HepG2 (cell line): ENCODE results near the gene ACOT9. TPM values are rescaled to one million over a fixed set of nuclear protein-coding genes. Genes with fewer than 3 reads are reported as not detected.

Experiments used
- CCAR2 ChIP-seq: fragments of 200-400 bp; formaldehyde crosslinking; optimal IDR thresholded peaks from 2 replicates; pipeline ENCODE3; 2018; ENCODE audit warnings: low read depth, mild to moderate bottlenecking, low read length, moderate library complexity
- ELK4 ChIP-seq: sonication (generic); formaldehyde crosslinking; IDR thresholded peaks from 2 replicates; pipeline ENCODE4 v1.9.0; 2021; ENCODE audit warnings: missing genetic modification reagents, borderline replicate concordance
- HOXA9 ChIP-seq: sonication (generic); formaldehyde crosslinking; IDR thresholded peaks from 2 replicates; pipeline ENCODE4 v1.8.1; 2022; ENCODE audit warnings: missing genetic modification reagents, mild to moderate bottlenecking, moderate library complexity, borderline replicate concordance
- MAZ ChIP-seq, 2 experiments: sonication (generic) in 1 of 2; formaldehyde crosslinking in 1 of 2; IDR thresholded peaks; 2 replicates each; pipeline versions ENCODE4 v1.5.0 to v1.6.1; 2012 to 2020; ENCODE audit warnings: low read depth in 2 of 2, mild to moderate bottlenecking in 2 of 2, borderline replicate concordance in 1 of 2, improper control_type of control experiment in 1 of 2, low read length in 1 of 2, missing genetic modification reagents in 1 of 2, moderate library complexity in 1 of 2
- NR2C2 ChIP-seq: sonication (generic); formaldehyde crosslinking; IDR thresholded peaks from 2 replicates; pipeline ENCODE4 v1.4.0; 2020; ENCODE audit warnings: missing genetic modification reagents, mild to moderate bottlenecking, moderate library complexity, borderline replicate concordance
- PAXIP1 ChIP-seq: sonication (generic); formaldehyde crosslinking; conservative IDR thresholded peaks from 2 replicates; pipeline ENCODE4 v1.4.0; 2020; ENCODE audit warnings: mild to moderate bottlenecking, missing genetic modification reagents, moderate library complexity
- RFXAP ChIP-seq: sonication (generic); formaldehyde crosslinking; IDR thresholded peaks from 2 replicates; pipeline ENCODE4 v1.4.0; 2020; ENCODE audit warnings: missing genetic modification reagents, borderline replicate concordance
- U2AF2 ChIP-seq: fragments of 200-400 bp; formaldehyde crosslinking; IDR thresholded peaks from 2 replicates; pipeline ENCODE4 v1.6.1; 2017; ENCODE audit warnings: low read depth, mild to moderate bottlenecking, low read length
- ZBTB42 ChIP-seq: sonication (generic); formaldehyde crosslinking; IDR thresholded peaks from 2 replicates; pipeline ENCODE4 v1.5.0; 2020; ENCODE audit warnings: mild to moderate bottlenecking, missing genetic modification reagents
- ZFY ChIP-seq: sonication (generic); formaldehyde crosslinking; IDR thresholded peaks from 2 replicates; pipeline ENCODE4 v1.4.0; 2020; ENCODE audit warnings: missing genetic modification reagents
- ZNF232 ChIP-seq: sonication (generic); formaldehyde crosslinking; IDR thresholded peaks from 2 replicates; pipeline ENCODE4 v1.4.0; 2020; ENCODE audit warnings: missing genetic modification reagents, borderline replicate concordance
- ZNF382 ChIP-seq: sonication (generic); formaldehyde crosslinking; IDR thresholded peaks from 2 replicates; pipeline ENCODE4 v1.5.0; 2020; ENCODE audit warnings: missing genetic modification reagents, mild to moderate bottlenecking, borderline replicate concordance
- ZNF563 ChIP-seq: sonication (generic); formaldehyde crosslinking; IDR thresholded peaks from 2 replicates; pipeline ENCODE4 v1.8.0; 2022; ENCODE audit warnings: mild to moderate bottlenecking, moderate library complexity, missing genetic modification reagents
- ZNF580 ChIP-seq: IDR thresholded peaks from 2 replicates; pipeline ENCODE4 v1.6.1; 2016; ENCODE audit warnings: low read depth, borderline replicate concordance
- ZNF770 ChIP-seq: sonication (generic); formaldehyde crosslinking; IDR thresholded peaks from 2 replicates; pipeline ENCODE4 v1.5.0; 2020; ENCODE audit warnings: mild to moderate bottlenecking, missing genetic modification reagents
- ZNF777 ChIP-seq: sonication (generic); formaldehyde crosslinking; IDR thresholded peaks from 2 replicates; pipeline ENCODE4 v1.4.0; 2020; ENCODE audit warnings: missing genetic modification reagents
- ZNF891 ChIP-seq: sonication (generic); formaldehyde crosslinking; IDR thresholded peaks from 2 replicates; pipeline ENCODE4 v1.5.0; 2020; ENCODE audit warnings: mild to moderate bottlenecking, missing genetic modification reagents
- ZSCAN29 ChIP-seq: sonication (generic); formaldehyde crosslinking; conservative IDR thresholded peaks from 2 replicates; pipeline ENCODE4 v1.4.0; 2020; ENCODE audit warnings: mild to moderate bottlenecking, missing genetic modification reagents
- polyA plus RNA-seq, 8 experiments: library from polyadenylated mRNA; depleted of rRNA in 3 of 8; stranded (reverse) in 7 of 8; unstranded in 1 of 8; fragments of >200 nt; fragmentation: Illumina TruSeq in 4 of 8; extraction: Trizol in 4 of 8; gene quantifications; 2 replicates each; pipeline versions ENCODE4 v1.2.1 to v1.2.3, GENCODE V29; 2011 to 2016; ENCODE audit warnings: low read depth in 4 of 8, missing spikeins in 1 of 8, mixed read lengths in 1 of 8; ENCODE audit not compliant: insufficient read depth in 1 of 8
- total RNA-seq, 5 experiments: library from RNA; depleted of rRNA; stranded (reverse); fragments of >200 nt; fragmentation: Illumina TruSeq; extraction: Trizol; gene quantifications; 2 replicates each; pipeline ENCODE4 v1.2.3, GENCODE V29; 2016; ENCODE audit warnings: low read depth in 1 of 5
- TF ChIP-seq, protein P1 (sequence below): sonication (generic); formaldehyde crosslinking; IDR thresholded peaks from 2 replicates; pipeline ENCODE4 v1.4.0; 2020; ENCODE audit warnings: missing genetic modification reagents

Gene ACOT9
- total and polyA plus RNA-seq, 2 of the 13 experiments (the other 11 are each of a cell fraction or from before 2014, with no cell fraction given): 33.3 to 36.9 TPM

- TF ChIP-seq NR2C2 (CRISPR knock-in tag): 0 out of 2 replicates have a peak, but pooled peaks have one; percentile 16
- no peak for TF ChIP-seq ZNF382 (CRISPR knock-in tag)
- TF ChIP-seq CCAR2: no peak
- 0 out of 2 replicates have a peak, but pooled peaks have one; percentile 58 for TF ChIP-seq ZNF232 (CRISPR knock-in tag)
- TF ChIP-seq PAXIP1 (CRISPR knock-in tag): peak; percentile 24; the same call in 1 of the 2 replicates
- TF ChIP-seq ZSCAN29 (CRISPR knock-in tag): 0 out of 2 replicates have a peak, but pooled peaks have one; percentile 45
- no peak for TF ChIP-seq ZNF777 (CRISPR knock-in tag)
- no peak for TF ChIP-seq U2AF2
- no peak for TF ChIP-seq ZNF891 (CRISPR knock-in tag)
- TF ChIP-seq RFXAP (CRISPR knock-in tag): peak; percentile 82; the same call in 1 of the 2 replicates
- TF ChIP-seq ZNF770: peak; percentile 58; the same call in 1 of the 2 replicates
- TF ChIP-seq, protein P1, sequence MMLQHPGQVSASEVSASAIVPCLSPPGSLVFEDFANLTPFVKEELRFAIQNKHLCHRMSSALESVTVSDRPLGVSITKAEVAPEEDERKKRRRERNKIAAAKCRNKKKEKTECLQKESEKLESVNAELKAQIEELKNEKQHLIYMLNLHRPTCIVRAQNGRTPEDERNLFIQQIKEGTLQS (CRISPR knock-in tag): 0 out of 2 replicates have a peak, but pooled peaks have one; percentile 17
- TF ChIP-seq ZFY (CRISPR knock-in tag): peak; percentile 76
- peak; percentile 83 for TF ChIP-seq HOXA9 (CRISPR knock-in tag)
- TF ChIP-seq ELK4 (CRISPR knock-in tag): no peak
- no peak for TF ChIP-seq MAZ (IDR thresholded peaks at IDR 0.05; ENCODE audit: borderline replicate concordance, low read depth, low read length)
- peak; percentile 64 for TF ChIP-seq MAZ (CRISPR knock-in tag; IDR thresholded peaks at IDR 0.05; ENCODE audit: low read depth)
- TF ChIP-seq ZNF563 (CRISPR knock-in tag): peak; percentile 85; the same call in 1 of the 2 replicates
- no peak for TF ChIP-seq ZBTB42 (CRISPR knock-in tag)
- 0 out of 2 replicates have a peak, but pooled peaks have one; percentile 38 for TF ChIP-seq ZNF580 (CRISPR knock-in tag)
Measured at GRCh38 chrX:23667239-23668177, 75.6 kb downstream of the ACOT9 start, which contains the start of gene PRDX4 (continued).
